Ascending aorta (tissue), 2 donors: Measurements from ENCODE around the gene PRKCA. TPM values are rescaled to one million over a fixed set of nuclear protein-coding genes. Genes with fewer than 3 reads are reported as not detected.

Source experiments
- DNase-seq, 2 donors: peaks; one replicate each; pipeline ENCODE4 v3.0.0-alpha.2; 2019; ENCODE audit warnings: low spot score in 2 of 2
- H3K27ac ChIP-seq, 2 donors: fragments of 200-600 bp; sonication (generic); one replicate each; pipeline ENCODE4 v1.5.1; 2016 to 2017; ENCODE audit warnings: mild to moderate bottlenecking in 1 of 2
- H3K27me3 ChIP-seq: fragments of 200-600 bp; sonication (generic); one replicate; pipeline ENCODE4 v1.5.1; 2017
- H3K36me3 ChIP-seq, 2 donors: fragments of 200-600 bp; sonication (generic); one replicate each; pipeline ENCODE4 v1.5.1; 2016
- H3K4me1 ChIP-seq, 2 donors: fragments of 200-600 bp; sonication (generic); one replicate each; pipeline ENCODE4 v1.5.1; 2016 to 2017; ENCODE audit warnings: mild to moderate bottlenecking in 1 of 2
- H3K4me3 ChIP-seq, 2 donors: fragments of 200-600 bp; sonication (generic); one replicate each; pipeline ENCODE4 v1.5.1; 2016 to 2017; ENCODE audit warnings: mild to moderate bottlenecking in 1 of 2
- H3K9me3 ChIP-seq, 2 donors: fragments of 200-600 bp; sonication (generic); one replicate each; pipeline ENCODE4 v1.5.1; 2016
- intact Hi-C: fragments of 100-400 bp; cut with DNase I; formaldehyde crosslinking; loops from one replicate; pipeline ENCODE4 v1.15.1; 2023
- total RNA-seq: library from RNA; depleted of rRNA; stranded (reverse); fragments of >200 nt; gene quantifications from one replicate; pipeline ENCODE4 v1.1.0, GENCODE V29; 2016
- TF ChIP-seq, protein P1 (sequence below), 3 experiments: fragments of 200-600 bp in 2 of 3; fragments of 450-650 bp in 1 of 3; sonication (generic) in 2 of 3; IDR thresholded peaks; one replicate each; pipeline ENCODE4 v1.5.1; 2016 to 2019; ENCODE audit warnings: antibody characterized with exemption in 3 of 3, mild to moderate bottlenecking in 1 of 3, moderate library complexity in 1 of 3

The PRKCA gene
- total RNA-seq, 1 donor from 2014 or later: 3.2 TPM

- no peak for DNase-seq
- Histone ChIP-seq H3K9me3 (no peaks in the 10 kb centered on the region), H3K4me3 (no peak overlapping the region), H3K36me3 (no peaks in the 10 kb centered on the region), H3K4me1 (peaks cover 0 to 2% of the 10 kb centered on the region in 2 donors), H3K27me3 (no peaks in the 10 kb centered on the region), H3K27ac (peak overlapping the region; percentile 34 to 50)
- intact Hi-C loops: no loop called here
- TF ChIP-seq, protein P1, sequence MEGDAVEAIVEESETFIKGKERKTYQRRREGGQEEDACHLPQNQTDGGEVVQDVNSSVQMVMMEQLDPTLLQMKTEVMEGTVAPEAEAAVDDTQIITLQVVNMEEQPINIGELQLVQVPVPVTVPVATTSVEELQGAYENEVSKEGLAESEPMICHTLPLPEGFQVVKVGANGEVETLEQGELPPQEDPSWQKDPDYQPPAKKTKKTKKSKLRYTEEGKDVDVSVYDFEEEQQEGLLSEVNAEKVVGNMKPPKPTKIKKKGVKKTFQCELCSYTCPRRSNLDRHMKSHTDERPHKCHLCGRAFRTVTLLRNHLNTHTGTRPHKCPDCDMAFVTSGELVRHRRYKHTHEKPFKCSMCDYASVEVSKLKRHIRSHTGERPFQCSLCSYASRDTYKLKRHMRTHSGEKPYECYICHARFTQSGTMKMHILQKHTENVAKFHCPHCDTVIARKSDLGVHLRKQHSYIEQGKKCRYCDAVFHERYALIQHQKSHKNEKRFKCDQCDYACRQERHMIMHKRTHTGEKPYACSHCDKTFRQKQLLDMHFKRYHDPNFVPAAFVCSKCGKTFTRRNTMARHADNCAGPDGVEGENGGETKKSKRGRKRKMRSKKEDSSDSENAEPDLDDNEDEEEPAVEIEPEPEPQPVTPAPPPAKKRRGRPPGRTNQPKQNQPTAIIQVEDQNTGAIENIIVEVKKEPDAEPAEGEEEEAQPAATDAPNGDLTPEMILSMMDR (IDR thresholded peaks at IDR 0.05): no peak
Observed at GRCh38 chr17:66579556-66579955, 277.1 kb downstream of the PRKCA start.

GRCh38 chr17:66580184-66580955, 278.0 kb downstream of the PRKCA start:
- Histone ChIP-seq H3K4me1 (peaks cover 0 to 2% of the 10 kb centered on the region in 2 donors), H3K36me3 (no peaks in the 10 kb centered on the region), H3K9me3 (no peaks in the 10 kb centered on the region), H3K27ac (peak overlapping the region; percentile 34 to 50), H3K4me3 (no peak overlapping the region), H3K27me3 (no peaks in the 10 kb centered on the region)
- intact Hi-C loops: no loop called here
- TF ChIP-seq, protein P1 (IDR thresholded peaks at IDR 0.05): no peak
- DNase-seq: peak in 1 of 2 donors; percentile 64

GRCh38 chr17:66580956-66581391, 278.6 kb downstream of the PRKCA start:
- intact Hi-C loops: no loop called here
- Histone ChIP-seq H3K4me3 (no peak overlapping the region), H3K36me3 (no peaks in the 10 kb centered on the region), H3K4me1 (peaks cover 0 to 2% of the 10 kb centered on the region in 2 donors), H3K27ac (peak overlapping the region; percentile 34 to 50), H3K27me3 (no peaks in the 10 kb centered on the region), H3K9me3 (no peaks in the 10 kb centered on the region)
- no peak for DNase-seq
- TF ChIP-seq, protein P1 (IDR thresholded peaks at IDR 0.05): no peak

GRCh38 chr17:66582373-66583111, 280.1 kb downstream of the PRKCA start:
- no peak overlapping the region for H3K4me3 ChIP-seq
- intact Hi-C loops: no loop called here
- H3K27ac ChIP-seq: no peak overlapping the region
- DNase-seq: no peak
- TF ChIP-seq, protein P1 (IDR thresholded peaks at IDR 0.05): no peak
- H3K9me3 ChIP-seq: no peaks in the 10 kb centered on the region
- no peaks in the 10 kb centered on the region for H3K36me3 ChIP-seq
- no peaks in the 10 kb centered on the region for H3K27me3 ChIP-seq
- H3K4me1 ChIP-seq: peaks cover 0 to 2% of the 10 kb centered on the region in 2 donors

DNA sequence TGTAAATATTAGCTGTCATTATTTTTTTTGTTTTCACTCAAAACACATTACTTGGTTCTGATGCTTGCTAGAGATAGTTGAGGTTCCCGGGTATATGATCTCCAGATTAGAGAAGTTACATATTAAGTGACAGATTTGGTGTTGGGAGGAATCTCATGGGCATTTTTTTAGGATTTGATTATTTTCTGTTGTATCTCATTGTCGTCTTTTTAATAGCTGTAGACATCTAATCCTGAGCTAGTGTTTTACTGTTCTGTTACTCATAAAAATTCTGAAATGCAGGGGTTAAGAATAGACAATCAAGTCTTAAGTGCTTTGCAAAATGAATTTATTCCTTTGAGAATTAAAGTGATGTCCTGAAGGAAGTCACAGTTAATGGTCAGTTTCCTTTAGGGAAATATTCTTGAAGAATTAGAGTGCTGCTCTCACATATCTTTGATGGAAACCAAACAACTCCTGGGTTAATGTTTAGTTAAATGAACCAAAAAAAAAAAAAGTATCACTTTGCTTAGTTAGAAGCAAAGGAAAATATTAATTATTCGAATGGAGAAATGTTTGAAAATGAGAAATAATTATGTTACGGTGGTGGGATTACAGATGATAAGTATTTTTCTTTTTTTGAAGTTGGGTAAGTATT, 280.8 kb downstream of the PRKCA start:
- TF ChIP-seq, protein P1 (IDR thresholded peaks at IDR 0.05): no peak
- Histone ChIP-seq H3K4me1 (peaks cover 0 to 2% of the 10 kb centered on the region in 2 donors), H3K9me3 (no peaks in the 10 kb centered on the region), H3K27ac (no peak overlapping the region), H3K36me3 (no peaks in the 10 kb centered on the region), H3K4me3 (no peak overlapping the region), H3K27me3 (no peaks in the 10 kb centered on the region)
- no peak for DNase-seq
- intact Hi-C loops: no loop called here
